Activated T-cell treated with anti-CD3 and anti-CD28 coated beads, Interleukin-2, amount 50 U/mL, for 24 hours (primary cell): ENCODE data around the gene ECT2.
A peak's percentile ranks its signal among the peaks of the same experiment; 100 is the strongest.
"Not testable (repeated sequence)": the region's sequence is repeated elsewhere in the genome, so short reads cannot be mapped to it uniquely, and the experiment has no call there.

Experiments
- DNase-seq: peaks from one replicate; pipeline ENCODE4 v3.0.0-alpha.2; 2020
- H3K27ac Mint-ChIP-seq: 2 replicates; pipeline ENCODE4 v1.8.0; 2020; ENCODE audit warnings: mild to moderate bottlenecking, mixed read lengths
- H3K27me3 Mint-ChIP-seq: 2 replicates; pipeline ENCODE4 v1.8.0; 2020; ENCODE audit warnings: mixed read lengths
- H3K36me3 Mint-ChIP-seq: 2 replicates; pipeline ENCODE4 v1.8.0; 2020; ENCODE audit warnings: low read depth, mixed read lengths
- H3K4me1 Mint-ChIP-seq: 2 replicates; pipeline ENCODE4 v1.8.0; 2020; ENCODE audit warnings: low read depth, mixed read lengths
- H3K4me3 Mint-ChIP-seq: 2 replicates; pipeline ENCODE4 v1.8.0; 2020; ENCODE audit warnings: mild to moderate bottlenecking, moderate library complexity, mixed read lengths
- H3K9me3 Mint-ChIP-seq: 2 replicates; pipeline ENCODE4 v1.8.0; 2020; ENCODE audit warnings: mixed read lengths

ECT2 gene

GRCh38 chr3:172750368-172751174, at the start of gene ECT2:
Gene ECT2 (plus strand): TSS chr3:172750726. CDS start chr3:172754531, 3,805 bp downstream.
- H3K27ac Mint-ChIP-seq: peak within 1 kb of the TSS; percentile 98
- H3K36me3 Mint-ChIP-seq: peaks cover 34% of the 10 kb centered on the region
- H3K9me3 Mint-ChIP-seq: no peaks in the 10 kb centered on the region
- DNase-seq: peak; percentile 95
- H3K4me3 Mint-ChIP-seq: peak within 1 kb of the TSS; percentile 91
- no peaks in the 10 kb centered on the region for H3K27me3 Mint-ChIP-seq
- peaks cover 19% of the 10 kb centered on the region for H3K4me1 Mint-ChIP-seq

- Mint-ChIP-seq H3K9me3 (no peaks in the 10 kb centered on the region), H3K27me3 (no peaks in the 10 kb centered on the region), H3K4me1 (no peaks in the 10 kb centered on the region), H3K4me3 (no peak overlapping the region), H3K27ac (no peak overlapping the region), H3K36me3 (no peaks in the 10 kb centered on the region)
- no peak for DNase-seq
Observed at GRCh38 chr3:172700936-172701455, 49.5 kb upstream of the ECT2 start.

- Mint-ChIP-seq H3K27ac (no peak overlapping the region), H3K36me3 (no peaks in the 10 kb centered on the region), H3K4me3 (no peak overlapping the region), H3K9me3 (no peaks in the 10 kb centered on the region), H3K4me1 (no peaks in the 10 kb centered on the region), H3K27me3 (no peaks in the 10 kb centered on the region)
- no peak for DNase-seq
Observed at GRCh38 chr3:172701751-172702150, 48.8 kb upstream of the ECT2 start.

GRCh38 chr3:172702256-172702655, 48.3 kb upstream of the ECT2 start:
- Mint-ChIP-seq H3K4me1 (no peaks in the 10 kb centered on the region), H3K36me3 (no peaks in the 10 kb centered on the region), H3K4me3 (no peak overlapping the region), H3K9me3 (no peaks in the 10 kb centered on the region), H3K27me3 (no peaks in the 10 kb centered on the region), H3K27ac (no peak overlapping the region)
- DNase-seq: no peak

GRCh38 chr3:172702731-172703130, 47.8 kb upstream of the ECT2 start:
- not testable (repeated sequence) for H3K36me3 Mint-ChIP-seq, H3K9me3 Mint-ChIP-seq, DNase-seq, H3K4me1 Mint-ChIP-seq, H3K27me3 Mint-ChIP-seq, H3K4me3 Mint-ChIP-seq, H3K27ac Mint-ChIP-seq

- DNase-seq: no peak
- H3K36me3 Mint-ChIP-seq: no peaks in the 10 kb centered on the region
- H3K27ac Mint-ChIP-seq: no peak overlapping the region
- H3K27me3 Mint-ChIP-seq: no peaks in the 10 kb centered on the region
- no peak overlapping the region for H3K4me3 Mint-ChIP-seq
- H3K9me3 Mint-ChIP-seq: no peaks in the 10 kb centered on the region
- H3K4me1 Mint-ChIP-seq: peaks cover 8% of the 10 kb centered on the region
Observed at GRCh38 chr3:172704001-172704400, 46.5 kb upstream of the ECT2 start.

GRCh38 chr3:172705170-172705569, 45.4 kb upstream of the ECT2 start:
- Mint-ChIP-seq H3K4me1 (peaks cover 19% of the 10 kb centered on the region), H3K27ac (no peak overlapping the region), H3K27me3 (no peaks in the 10 kb centered on the region), H3K36me3 (peaks cover under 1% of the 10 kb centered on the region), H3K9me3 (no peaks in the 10 kb centered on the region), H3K4me3 (no peak overlapping the region)
- DNase-seq: no peak

GRCh38 chr3:172707030-172707429, 43.5 kb upstream of the ECT2 start:
- H3K4me3 Mint-ChIP-seq: no peak overlapping the region
- no peaks in the 10 kb centered on the region for H3K9me3 Mint-ChIP-seq
- H3K36me3 Mint-ChIP-seq: peaks cover 9% of the 10 kb centered on the region
- H3K27ac Mint-ChIP-seq: no peak overlapping the region
- no peak for DNase-seq
- no peaks in the 10 kb centered on the region for H3K27me3 Mint-ChIP-seq
- H3K4me1 Mint-ChIP-seq: peaks cover 27% of the 10 kb centered on the region

- no peak for DNase-seq
- Mint-ChIP-seq H3K27ac (no peak overlapping the region), H3K36me3 (peaks cover 9% of the 10 kb centered on the region), H3K9me3 (no peaks in the 10 kb centered on the region), H3K4me3 (no peak overlapping the region), H3K4me1 (peaks cover 27% of the 10 kb centered on the region), H3K27me3 (no peaks in the 10 kb centered on the region)
Observed at GRCh38 chr3:172707967-172708366, 42.6 kb upstream of the ECT2 start.

GRCh38 chr3:172708921-172709773, 41.4 kb upstream of the ECT2 start:
- no peaks in the 10 kb centered on the region for H3K9me3 Mint-ChIP-seq
- no peaks in the 10 kb centered on the region for H3K27me3 Mint-ChIP-seq
- H3K4me1 Mint-ChIP-seq: peaks cover 27% of the 10 kb centered on the region
- peak overlapping the region; percentile 95 for H3K4me3 Mint-ChIP-seq
- DNase-seq: no peak
- peaks cover 9% of the 10 kb centered on the region for H3K36me3 Mint-ChIP-seq
- H3K27ac Mint-ChIP-seq: no peak overlapping the region

GRCh38 chr3:172709774-172710663, 40.5 kb upstream of the ECT2 start:
- Mint-ChIP-seq H3K4me3 (peak overlapping the region; percentile 95), H3K27ac (peak overlapping the region; percentile 83), H3K36me3 (peaks cover 9% of the 10 kb centered on the region), H3K27me3 (no peaks in the 10 kb centered on the region), H3K9me3 (no peaks in the 10 kb centered on the region), H3K4me1 (peaks cover 27% of the 10 kb centered on the region)
- DNase-seq: peak; percentile 39

GRCh38 chr3:172710664-172711453, 39.7 kb upstream of the ECT2 start, which contains the start of gene NCEH1:
Gene NCEH1 (minus strand): TSS chr3:172711067. CDS start chr3:172710984, 83 bp downstream.
- DNase-seq: peak; percentile 80
- peak within 1 kb of the TSS; percentile 95 for H3K4me3 Mint-ChIP-seq
- peaks cover 27% of the 10 kb centered on the region for H3K4me1 Mint-ChIP-seq
- H3K27me3 Mint-ChIP-seq: no peaks in the 10 kb centered on the region
- H3K27ac Mint-ChIP-seq: peak within 1 kb of the TSS; percentile 83
- no peaks in the 10 kb centered on the region for H3K9me3 Mint-ChIP-seq
- peaks cover 9% of the 10 kb centered on the region for H3K36me3 Mint-ChIP-seq

- DNase-seq: no peak
- Mint-ChIP-seq H3K36me3 (peaks cover 9% of the 10 kb centered on the region), H3K4me1 (peaks cover 27% of the 10 kb centered on the region), H3K4me3 (peak overlapping the region; percentile 95), H3K9me3 (no peaks in the 10 kb centered on the region), H3K27ac (peak overlapping the region; percentile 83), H3K27me3 (no peaks in the 10 kb centered on the region)
Observed at GRCh38 chr3:172711454-172711795, 39.1 kb upstream of the ECT2 start.
